Activated CD8-positive, alpha-beta memory T cell treated with anti-CD3 and anti-CD28 coated beads, Interleukin-2, amount 50 U/mL, for 1 hour (primary cell): ENCODE data around the gene MBD3.
"Not testable (repeated sequence)": the region's sequence is repeated elsewhere in the genome, so short reads cannot be mapped to it uniquely, and the experiment has no call there.

Source experiments
- DNase-seq: peaks from one replicate; pipeline ENCODE4 v3.0.0-alpha.2; 2020; ENCODE audit errors: extremely low read depth

MBD3 gene

DNA sequence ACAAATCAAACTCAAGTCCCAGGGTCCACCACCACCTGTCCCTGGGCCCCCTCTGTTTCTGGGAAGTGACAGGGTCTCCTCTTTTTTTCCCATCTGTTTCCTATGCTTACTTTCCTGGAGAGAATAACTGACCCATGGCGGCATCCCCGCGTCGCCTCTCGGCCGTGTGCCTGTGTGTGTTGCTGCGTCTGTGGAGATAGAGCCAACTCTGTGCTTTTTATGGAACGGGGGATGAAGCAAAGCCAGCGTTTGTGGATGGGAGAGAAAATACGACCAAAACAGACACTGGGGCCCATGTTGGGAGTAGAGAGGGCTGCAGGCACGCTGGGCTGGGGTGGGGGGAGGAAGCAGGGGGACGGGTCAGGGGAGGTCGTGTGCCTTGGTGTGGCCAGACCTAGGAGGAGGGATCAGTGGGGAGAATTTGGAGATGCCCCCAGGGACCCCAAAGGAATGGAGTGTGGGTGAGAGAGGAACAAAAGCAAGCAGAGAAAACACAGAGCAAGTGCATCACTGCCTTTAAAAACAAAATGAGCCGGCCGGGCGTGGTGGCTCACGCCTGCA, 52.2 kb downstream of the MBD3 start:
- DNase-seq = no peak

DNA sequence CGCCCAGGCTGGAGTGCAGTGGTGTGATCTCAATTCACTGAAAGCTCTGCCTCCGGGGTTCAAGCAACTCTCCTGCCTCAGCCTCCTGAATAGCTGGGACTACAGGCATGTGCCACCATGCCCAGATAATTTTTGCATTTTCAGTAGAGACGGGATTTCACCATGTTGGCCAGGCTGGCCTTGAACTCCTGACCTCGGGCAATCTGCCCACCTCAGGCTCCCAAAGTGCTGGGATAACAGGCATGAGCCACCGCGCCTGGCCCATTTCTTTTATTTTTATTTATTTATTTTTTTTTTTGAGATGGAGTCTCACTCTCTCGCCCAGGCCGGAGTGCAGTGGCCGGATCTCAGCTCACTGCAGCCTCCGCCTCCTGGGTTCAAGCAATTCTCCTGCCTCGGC, 52.9 kb downstream of the MBD3 start:
- not testable (repeated sequence) for DNase-seq

DNA sequence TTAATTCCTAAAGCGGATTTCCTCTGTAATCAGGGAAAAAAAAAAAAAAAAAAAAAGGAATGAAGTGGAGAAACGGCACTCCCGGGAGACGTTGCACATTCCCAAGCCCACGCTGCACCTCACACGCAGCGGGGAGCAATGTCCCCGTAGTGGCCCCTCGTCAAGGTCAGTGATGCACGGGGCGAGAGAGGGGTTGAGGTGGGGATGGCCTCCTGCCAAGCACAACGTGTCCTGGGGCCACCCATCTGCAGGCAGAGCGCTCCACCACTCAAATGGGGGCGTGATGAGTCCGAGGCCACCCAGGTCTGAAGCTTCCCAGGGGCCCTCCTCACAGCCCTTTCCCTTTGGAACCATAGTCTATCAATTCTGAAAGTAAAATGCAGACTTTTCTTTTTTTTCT, 53.7 kb downstream of the MBD3 start:
- no peak for DNase-seq

DNA sequence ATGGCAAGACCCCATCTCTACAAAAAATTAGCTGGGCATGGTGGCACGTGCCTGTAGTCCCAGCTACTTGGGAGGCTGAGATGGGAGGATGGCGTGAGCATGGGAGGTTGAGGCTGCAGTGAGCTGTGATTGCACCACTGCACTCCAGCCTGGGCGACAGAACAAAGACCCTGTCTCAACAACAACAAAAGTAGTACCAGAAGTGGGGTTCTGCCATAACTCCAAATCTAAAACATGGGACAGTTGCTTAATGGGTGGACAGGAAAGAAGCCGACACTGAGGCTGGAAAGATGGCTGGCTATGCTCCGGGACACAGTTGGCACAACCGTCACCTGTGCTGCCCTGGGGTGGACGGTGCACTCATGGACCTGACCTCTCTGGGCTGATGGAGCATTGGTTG, 57.0 kb downstream of the MBD3 start:
- DNase-seq = not testable (repeated sequence)

DNA sequence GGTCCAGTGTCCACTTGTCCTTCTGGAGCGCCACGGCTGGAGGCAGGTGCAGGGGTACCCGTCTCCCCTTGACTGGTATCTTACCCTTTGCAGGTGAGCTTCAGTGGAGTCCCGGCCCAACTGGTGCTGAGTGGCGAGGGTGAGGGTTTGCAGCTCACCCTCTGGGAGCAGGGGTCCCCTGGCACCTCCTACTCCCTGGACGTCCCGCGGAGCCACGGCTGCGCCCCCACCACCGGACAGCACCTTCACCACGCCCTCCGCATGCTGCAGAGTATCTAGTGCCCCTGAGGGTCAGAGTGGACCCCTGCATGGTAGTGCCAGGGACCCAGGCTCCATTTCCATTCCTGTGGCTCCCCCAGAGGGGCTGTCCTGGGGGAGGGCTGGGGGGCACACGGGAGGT, 57.7 kb downstream of the MBD3 start:
- no peak for DNase-seq

DNA sequence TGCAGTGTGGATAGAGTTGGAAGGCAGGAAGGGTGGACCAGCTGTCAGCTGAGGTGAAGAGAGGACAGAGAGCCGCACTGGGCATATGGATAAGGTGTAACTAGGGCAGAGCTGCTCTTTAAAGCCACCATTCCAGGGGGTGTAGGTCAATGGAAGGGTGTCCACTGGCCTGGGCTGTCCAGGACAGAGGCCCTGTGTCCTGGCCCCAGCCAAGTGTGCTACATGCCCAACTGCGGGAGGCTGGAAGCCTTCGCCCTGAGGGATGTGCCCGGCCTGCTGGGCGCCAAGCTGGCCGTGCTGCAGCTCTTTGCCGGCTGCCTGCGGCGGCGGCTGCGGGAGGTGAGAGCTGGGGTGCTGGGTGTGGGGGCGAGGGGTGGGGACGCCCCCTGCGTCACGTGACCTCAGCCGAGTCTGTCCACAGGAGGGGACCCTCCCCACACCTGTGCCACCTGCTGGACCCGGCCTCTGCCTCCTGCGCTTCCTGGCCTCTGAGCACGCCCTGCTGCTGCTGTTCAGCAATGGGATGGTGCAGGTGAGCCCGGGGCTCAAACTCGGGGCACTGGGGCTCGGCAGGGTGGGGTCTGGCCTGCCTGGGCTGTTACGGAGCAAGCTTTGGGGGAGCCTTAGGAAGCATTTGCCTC, 59.0 kb downstream of the MBD3 start:
- no peak for DNase-seq

DNA sequence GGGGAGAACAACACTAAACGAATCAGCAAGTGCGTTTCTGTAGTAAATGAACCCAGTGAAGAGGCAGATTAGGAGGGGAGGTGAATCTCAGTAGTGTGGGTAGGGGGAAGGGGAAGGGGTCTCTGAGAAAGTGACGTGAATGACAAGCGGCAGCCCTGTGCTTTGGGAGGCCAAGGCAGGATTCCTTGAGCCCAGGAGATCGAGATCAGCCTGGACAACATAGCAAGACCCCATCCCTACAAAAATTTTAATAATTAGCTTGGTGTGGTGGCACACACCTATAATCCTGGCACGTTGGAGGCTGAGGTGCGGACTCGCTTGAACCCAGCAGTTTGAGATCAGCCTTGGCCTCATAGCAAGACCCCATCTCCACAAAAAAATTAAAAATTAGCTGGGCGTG, 60.7 kb downstream of the MBD3 start:
- no peak for DNase-seq

DNA sequence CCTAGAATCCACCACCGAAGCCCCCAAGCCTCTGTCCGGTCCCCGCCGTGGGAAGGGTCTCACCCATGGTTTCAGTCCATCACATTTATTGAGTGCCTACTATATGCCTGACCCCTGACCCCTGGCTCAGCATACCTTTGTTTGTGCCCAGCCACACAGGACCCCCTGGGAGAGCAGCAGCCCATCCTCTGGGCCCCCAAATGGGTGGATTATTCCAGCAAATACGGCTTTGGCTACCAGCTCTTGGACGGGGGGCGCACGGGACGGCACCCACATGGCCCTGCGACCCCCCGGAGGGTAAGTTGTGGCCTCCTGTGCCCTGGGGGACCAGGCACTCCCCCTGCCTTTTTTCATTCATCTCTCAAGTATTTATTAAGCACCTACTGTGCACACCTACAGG, 61.1 kb downstream of the MBD3 start:
- no peak for DNase-seq

DNA sequence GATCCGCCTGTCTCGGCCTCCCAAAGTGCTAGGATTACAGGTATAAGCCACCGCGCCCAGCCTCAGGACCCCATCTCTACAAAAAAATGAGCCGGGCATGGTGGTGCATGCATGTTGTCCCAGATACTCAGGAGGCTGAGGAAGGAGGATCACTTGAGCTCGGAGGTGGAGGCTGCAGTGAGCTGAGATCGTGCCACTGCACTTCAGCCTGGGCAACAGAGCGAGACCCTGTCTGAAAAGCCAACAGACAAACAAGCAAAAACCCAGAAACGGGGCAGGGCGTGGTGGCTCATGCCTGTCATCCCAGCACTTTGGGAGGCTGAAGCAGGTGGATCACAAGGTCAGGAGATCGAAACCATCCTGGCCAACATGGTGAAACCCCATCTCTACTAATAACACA, 61.8 kb downstream of the MBD3 start:
- DNase-seq = not testable (repeated sequence)

DNA sequence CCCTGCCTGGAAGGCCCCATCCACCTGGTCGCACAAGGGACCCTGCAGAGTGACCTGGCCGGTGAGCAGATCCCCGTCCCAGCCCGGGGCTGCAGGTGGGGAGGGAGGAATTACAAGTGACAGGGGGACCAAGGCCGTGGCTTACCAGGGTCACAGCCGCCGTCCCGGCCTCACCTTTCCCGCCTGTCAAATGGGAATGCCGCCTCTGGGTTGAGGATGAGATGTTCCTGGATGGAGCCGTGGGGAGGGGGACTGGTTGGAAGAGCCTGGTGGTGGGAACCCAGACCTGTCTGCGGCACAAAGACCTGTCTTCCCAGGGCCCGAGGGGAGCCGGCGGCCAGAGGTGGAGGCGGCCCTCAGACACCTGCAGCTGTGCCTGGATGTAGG, 63.2 kb downstream of the MBD3 start:
- DNase-seq = no peak

DNA sequence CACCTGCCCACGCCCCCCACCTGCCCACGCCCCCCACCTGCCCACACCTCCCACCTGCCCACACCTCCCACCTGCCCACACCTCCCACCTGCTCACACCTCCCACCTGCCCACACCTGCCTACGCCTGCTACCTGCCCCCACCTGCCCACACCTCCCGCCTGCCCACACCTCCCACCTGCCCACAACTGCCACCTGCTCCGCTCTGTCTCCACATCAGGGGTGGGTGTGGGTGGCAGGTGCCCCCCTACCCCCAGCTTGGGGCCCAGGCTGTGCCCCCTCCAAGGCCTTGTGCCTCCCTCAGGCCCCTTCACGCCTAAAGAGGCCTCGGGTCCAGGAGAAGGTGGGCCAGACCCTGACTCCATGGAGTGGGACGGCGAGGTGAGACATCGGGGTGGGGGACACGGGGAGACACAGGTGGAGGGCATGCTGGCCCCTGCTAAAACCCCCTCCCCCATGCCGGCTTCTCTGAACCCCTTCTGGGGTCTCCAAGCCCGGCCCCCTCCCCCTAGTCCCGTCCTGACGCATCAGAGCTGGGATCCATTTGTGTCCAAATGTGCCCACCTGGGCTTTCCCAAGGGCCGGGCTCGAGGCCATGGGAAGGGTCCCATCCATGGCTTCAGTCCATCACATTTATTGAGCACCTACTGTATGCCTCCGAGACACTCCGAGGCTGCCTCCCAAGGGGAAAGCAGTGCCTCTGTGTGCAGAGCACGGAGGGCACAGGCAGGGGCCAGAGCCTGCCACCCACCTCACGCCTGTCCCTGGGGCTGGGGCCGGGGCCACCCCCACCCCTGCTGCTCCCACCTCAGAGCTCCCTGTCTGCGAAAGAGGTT, 63.9 kb downstream of the MBD3 start:
- DNase-seq = no peak

DNA sequence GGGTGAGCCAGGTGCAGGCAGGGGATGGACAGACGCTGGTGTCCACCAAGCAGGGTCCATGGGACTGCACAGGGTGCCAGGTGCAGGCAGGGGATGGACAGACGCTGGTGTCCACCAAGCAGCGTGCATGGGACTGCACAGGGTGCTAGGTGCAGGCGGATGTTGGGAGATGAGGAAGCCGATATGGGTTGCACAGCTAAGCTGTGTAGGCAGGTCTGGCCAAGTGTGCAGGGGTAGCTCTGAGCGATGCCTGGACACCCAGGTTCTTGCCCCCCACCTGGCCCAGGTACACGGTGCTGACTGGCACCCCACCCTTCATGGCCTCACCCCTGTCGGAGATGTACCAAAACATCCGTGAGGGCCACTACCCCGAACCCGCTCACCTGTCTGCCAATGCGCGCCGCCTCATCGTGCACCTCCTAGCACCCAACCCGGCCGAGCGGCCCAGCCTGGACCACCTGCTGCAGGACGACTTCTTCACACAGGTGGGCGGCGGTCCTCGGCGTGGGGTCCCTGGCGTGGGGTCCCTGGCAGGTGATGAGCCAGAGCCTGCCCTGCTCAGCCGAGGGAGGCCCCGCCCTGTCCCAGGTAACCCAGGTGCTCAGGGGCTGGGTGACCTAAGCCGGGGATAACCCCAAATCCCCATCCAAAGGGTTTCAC, 64.9 kb downstream of the MBD3 start:
- DNase-seq = no peak

DNA sequence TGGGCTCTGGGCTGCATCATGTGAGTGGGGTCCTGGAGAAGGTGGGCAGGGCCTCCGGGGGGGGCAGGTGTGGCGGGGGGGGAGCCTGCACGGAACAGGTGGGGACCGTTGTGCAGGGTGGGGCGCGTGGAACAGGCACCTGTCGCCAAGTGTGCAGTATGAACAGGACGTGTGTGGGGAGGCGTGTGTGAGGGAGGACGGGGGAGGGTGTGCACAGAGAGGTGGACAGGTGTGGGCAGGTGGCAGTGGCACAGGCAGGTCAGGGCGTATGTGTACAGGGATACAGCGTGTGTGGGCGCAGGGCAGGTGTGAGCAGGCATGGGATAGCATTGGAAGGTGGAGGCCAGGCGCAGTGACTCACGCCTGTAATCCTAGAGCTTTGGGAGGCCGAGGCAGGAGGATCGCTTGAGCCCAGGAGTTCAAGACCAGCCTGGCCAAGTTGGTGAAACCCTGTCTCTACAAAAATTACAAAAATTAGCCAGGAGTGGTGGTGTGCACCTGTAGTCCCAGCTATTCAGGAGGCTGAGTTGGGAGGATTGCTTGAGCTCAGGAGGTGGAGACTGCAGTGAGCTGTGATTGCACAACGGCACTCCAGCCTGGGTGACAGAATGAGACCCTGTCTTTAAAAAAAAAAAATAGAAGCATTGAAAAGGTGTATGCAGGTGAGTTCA, 65.6 kb downstream of the MBD3 start:
- no peak for DNase-seq

DNA sequence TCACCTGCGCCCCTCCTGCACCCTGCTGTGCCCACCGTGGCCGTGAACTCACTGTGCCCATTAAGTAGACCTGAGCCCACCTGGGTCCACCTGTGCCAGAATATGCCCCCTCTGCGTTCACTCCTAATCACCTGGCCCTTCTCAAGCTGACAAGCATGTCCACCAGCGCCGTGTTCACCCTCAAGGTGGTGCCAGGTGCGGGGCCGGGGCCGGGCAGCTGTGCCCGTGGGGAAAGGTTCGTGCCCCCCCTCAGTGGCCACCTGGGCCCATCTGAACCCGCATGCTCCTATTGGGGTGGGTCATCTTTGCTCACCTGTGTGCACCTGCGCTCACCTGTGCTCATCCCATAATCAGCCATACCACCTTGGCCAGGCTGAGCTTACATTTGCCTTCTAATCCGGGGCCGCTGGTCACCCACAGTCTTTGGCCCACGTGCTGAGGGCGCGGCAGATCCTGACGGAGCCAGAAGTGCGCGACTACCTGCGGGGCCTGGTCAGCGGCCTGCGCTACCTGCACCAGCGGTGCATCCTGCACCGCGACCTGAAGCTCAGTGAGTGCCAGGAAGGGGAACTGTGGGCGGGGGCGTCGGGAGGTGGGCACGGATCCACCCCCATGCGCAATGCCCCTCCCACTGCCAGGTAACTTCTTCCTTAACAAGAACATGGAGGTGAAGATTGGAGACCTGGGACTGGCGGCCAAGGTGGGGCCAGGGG, 66.4 kb downstream of the MBD3 start:
- no peak for DNase-seq

DNA sequence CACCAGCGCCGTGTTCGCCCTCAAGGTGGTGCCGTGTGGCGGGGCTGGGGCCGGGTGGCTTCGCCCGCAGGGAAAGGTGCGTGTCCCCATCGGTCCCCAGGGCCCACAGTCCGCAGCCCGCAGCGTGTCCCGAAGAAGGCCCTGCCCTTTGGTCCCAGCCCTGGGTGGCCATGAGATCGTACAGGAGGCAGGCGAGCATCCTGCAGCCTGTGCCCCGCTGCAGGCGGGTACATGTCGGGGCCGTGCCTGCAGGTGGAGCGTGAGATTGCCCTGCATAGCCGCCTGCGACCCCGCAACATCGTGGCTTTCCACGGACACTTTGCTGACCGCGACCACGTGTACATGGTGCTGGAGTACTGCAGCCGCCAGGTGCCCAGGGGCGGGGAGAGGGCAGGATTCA, 67.3 kb downstream of the MBD3 start:
- DNase-seq = no peak

DNA sequence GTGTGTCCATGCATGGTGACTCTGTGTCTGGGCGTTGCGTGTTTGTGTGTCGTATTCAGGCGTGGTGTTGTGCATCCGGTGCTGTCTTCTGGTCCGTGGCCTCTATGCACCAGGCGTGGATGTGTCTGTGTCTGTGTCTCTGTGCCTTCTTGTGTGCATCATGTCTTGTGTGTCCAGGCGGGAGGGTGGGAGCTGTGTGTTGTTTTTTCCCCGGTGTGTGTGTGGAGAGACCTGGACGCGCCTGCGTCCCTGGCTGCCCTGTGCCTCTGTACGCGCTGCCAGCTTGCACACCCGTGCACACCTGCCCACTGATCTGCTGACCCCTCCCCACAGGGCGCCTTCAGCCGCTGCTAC, 67.7 kb downstream of the MBD3 start:
- no peak for DNase-seq

DNA sequence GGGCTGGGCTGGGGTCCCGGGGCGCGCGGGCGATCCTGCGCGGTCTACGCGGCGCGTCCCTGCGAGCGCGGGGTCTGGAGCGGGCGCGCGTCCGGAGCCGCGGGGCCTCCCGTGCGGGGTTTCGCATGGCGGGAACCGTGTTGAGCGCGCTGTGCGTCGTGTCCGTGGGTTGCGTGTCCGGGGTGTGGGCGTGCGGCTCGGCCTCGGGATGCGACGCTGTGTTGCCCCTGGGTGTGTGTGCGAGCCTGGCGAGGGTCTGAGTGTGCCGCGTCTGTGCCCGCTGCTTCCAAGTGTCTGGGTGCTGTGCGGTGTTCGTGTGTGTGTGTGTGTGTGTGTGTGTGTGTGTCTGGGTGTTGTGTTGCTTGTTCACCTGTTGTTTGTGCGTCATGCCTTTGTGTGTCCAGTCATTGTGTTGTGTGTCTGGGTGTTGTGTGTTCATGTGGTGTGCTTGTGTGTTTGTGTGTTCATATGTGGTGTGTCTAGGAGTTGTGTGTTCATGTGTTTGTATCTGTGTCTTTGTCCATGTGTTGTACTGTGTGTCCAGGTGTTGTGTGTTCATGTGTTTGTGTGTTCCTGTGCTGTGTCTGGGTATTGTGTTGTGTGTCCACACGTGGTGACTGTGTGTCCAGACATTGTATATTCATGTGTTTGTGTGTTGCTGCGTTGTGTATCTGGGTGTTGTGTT, 68.2 kb downstream of the MBD3 start:
- DNase-seq = no peak
